ENCODE results near the gene AQP12B. TPM values are rescaled to one million over a fixed set of nuclear protein-coding genes. Genes with fewer than 3 reads are reported as not detected.

The AQP12B gene
- total and polyA plus RNA-seq, 2 of the 8 experiments (the other 6 are each of a cell fraction or from before 2014, with no cell fraction given) = not detected

GRCh38 chr2:240670402-240670801 lies 12.3 kb downstream of the AQP12B start:
- no peak overlapping the region for H3K18ac ChIP-seq (ENCODE audit: extremely low read depth, low read length)
- CTCF ChIA-PET (ENCODE audit: partially characterized antibody) = interaction anchor here (0.7 to 1.3 kb wide), 2 partner anchors 30 to 66 kb away, joined by 4 read pairs; no protein-coding TSS in a partner anchor
- no peak for DNase-seq (ENCODE audit: low read depth in 1 of 2, low spot score in 2 of 2)
- no peak for TF ChIP-seq E2F6 (IDR thresholded peaks at IDR 0.05)
- no peak for TF ChIP-seq EGR1 (IDR thresholded peaks at IDR 0.05; ENCODE audit: borderline replicate concordance, low read depth, low read length)
- no peak for TF ChIP-seq EZH2 (IDR thresholded peaks at IDR 0.05; ENCODE audit: low read depth, low read length, severe bottlenecking)
- TF ChIP-seq CHD2 (IDR thresholded peaks at IDR 0.05; ENCODE audit: low read length) = no peak
- TF ChIP-seq SIRT6 (IDR thresholded peaks at IDR 0.05; ENCODE audit: low read length) = no peak
- TF ChIP-seq TCF12 (IDR thresholded peaks at IDR 0.05; ENCODE audit: low read depth, low read length) = no peak
- TF ChIP-seq, protein P1, sequence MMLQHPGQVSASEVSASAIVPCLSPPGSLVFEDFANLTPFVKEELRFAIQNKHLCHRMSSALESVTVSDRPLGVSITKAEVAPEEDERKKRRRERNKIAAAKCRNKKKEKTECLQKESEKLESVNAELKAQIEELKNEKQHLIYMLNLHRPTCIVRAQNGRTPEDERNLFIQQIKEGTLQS (IDR thresholded peaks at IDR 0.05; ENCODE audit: insufficient read depth, low read depth, low read length) = no peak
- TF ChIP-seq CBX8 (IDR thresholded peaks at IDR 0.05; ENCODE audit: borderline replicate concordance, low read depth, low read length) = no peak
- no peak for TF ChIP-seq TEAD4 (IDR thresholded peaks at IDR 0.05; ENCODE audit: low read depth, low read length)
- no peak for TF ChIP-seq USF2 (IDR thresholded peaks at IDR 0.05; ENCODE audit: low read length)
- TF ChIP-seq JUN (IDR thresholded peaks at IDR 0.05; ENCODE audit: low read depth, low read length) = no peak
- no peak for TF ChIP-seq CTBP2 (IDR thresholded peaks at IDR 0.05; ENCODE audit: borderline replicate concordance, insufficient read depth, insufficient read length, low read length)
- TF ChIP-seq CEBPB (IDR thresholded peaks at IDR 0.05; ENCODE audit: low read depth, low read length) = no peak

More at GRCh38 chr2:240670402-240670801, 12.3 kb downstream of the AQP12B start:
- H3K4me2 ChIP-seq (ENCODE audit: insufficient read depth in 1 of 2, low read depth in 2 of 2, low read length in 2 of 2) = no peak overlapping the region
- no peak overlapping the region for H2BK15ac ChIP-seq (ENCODE audit: low read length)
- no peak overlapping the region for H2BK120ac ChIP-seq (replicated peaks; ENCODE audit: low read depth, low read length)
- no peak overlapping the region for H3K27ac ChIP-seq (ENCODE audit: low read depth, low read length)
- H2AFZ ChIP-seq (ENCODE audit: low read length) = no peak overlapping the region
- no peak overlapping the region for H4K91ac ChIP-seq (replicated peaks; ENCODE audit: insufficient read length, low read length)
- WGBS, 2 experiments (ENCODE audit: extremely low coverage in 1 of 2, insufficient coverage in 1 of 2, insufficient read length in 1 of 2, insufficient replicate concordance in 2 of 2, low coverage in 1 of 2, low lambda C conversion rate in 2 of 2, missing lambda C conversion rate in 1 of 2) = 90% methylated on average over 7 of the region's 7 CpGs; no CpG with 5 or more reads in 1 of the 2 experiments
- no peak overlapping the region for H3K56ac ChIP-seq (replicated peaks; ENCODE audit: insufficient read length, low read depth, low read length)
- H3K4me1 ChIP-seq (replicated peaks in 1 of 4; ENCODE audit: control insufficient read depth in 3 of 4, insufficient read depth in 4 of 4, low read length in 3 of 4) = no peaks in the 10 kb centered on the region
- H2AK5ac ChIP-seq (ENCODE audit: low read depth, low read length) = no peak overlapping the region
- H2BK20ac ChIP-seq (ENCODE audit: low read length) = no peak overlapping the region
- H3K23ac ChIP-seq (ENCODE audit: insufficient read length) = no peak overlapping the region
- no peak overlapping the region for H2BK12ac ChIP-seq (ENCODE audit: low read depth, low read length)
- H4K5ac ChIP-seq (ENCODE audit: insufficient read length, low read depth, low read length) = no peak overlapping the region
- no peaks in the 10 kb centered on the region for H4K20me1 ChIP-seq (replicated peaks in 1 of 2; ENCODE audit: control insufficient read depth in 1 of 2, insufficient read depth in 2 of 2, low read length in 2 of 2)
- peaks cover 2% of the 10 kb centered on the region; the same call in 1 of the 2 replicates for H3K23me2 ChIP-seq (ENCODE audit: low read depth, low read length)
- H3K4ac ChIP-seq (replicated peaks; ENCODE audit: insufficient read length, low read depth, low read length) = no peak overlapping the region
- FAIRE-seq = no peak
- H3K27me3 ChIP-seq (replicated peaks in 1 of 4; ENCODE audit: control insufficient read depth in 3 of 4, extremely low read depth in 1 of 4, insufficient read depth in 3 of 4, low read length in 3 of 4) = peaks cover 0 to 6% (median under 1%) of the 10 kb centered on the region in 4 experiments; a peak in 1 of 7 replicates
- H3K9ac ChIP-seq (replicated peaks in 1 of 4; ENCODE audit: extremely low read depth in 1 of 4, low read depth in 3 of 4, low read length in 3 of 4) = no peak overlapping the region
- no peaks in the 10 kb centered on the region for H3K9me3 ChIP-seq (ENCODE audit: insufficient read depth in 2 of 2, low read depth in 1 of 2, low read length in 1 of 2)
- no peak overlapping the region for H4K8ac ChIP-seq (ENCODE audit: extremely low read depth, insufficient read depth, low read length)
- H3K79me2 ChIP-seq (ENCODE audit: control insufficient read depth in 1 of 2, insufficient read depth in 2 of 2, low read length in 2 of 2) = no peaks in the 10 kb centered on the region
- no peaks in the 10 kb centered on the region for H3K36me3 ChIP-seq (ENCODE audit: control insufficient read depth in 2 of 4, insufficient read depth in 4 of 4, low read length in 3 of 4)
- POLR2A ChIA-PET (ENCODE audit: partially characterized antibody) = no interaction called here
- no peak overlapping the region for H2BK5ac ChIP-seq (ENCODE audit: low read depth, low read length)
- H3K79me1 ChIP-seq (ENCODE audit: low read depth, low read length) = no peaks in the 10 kb centered on the region
- H3K14ac ChIP-seq (ENCODE audit: insufficient read length) = no peak overlapping the region
- H3K4me3 ChIP-seq (ENCODE audit: extremely low read depth in 1 of 4, insufficient read depth in 2 of 4, low read depth in 3 of 4, low read length in 4 of 4) = no peak overlapping the region
